ENCODE data around the gene ITK.

DNA sequence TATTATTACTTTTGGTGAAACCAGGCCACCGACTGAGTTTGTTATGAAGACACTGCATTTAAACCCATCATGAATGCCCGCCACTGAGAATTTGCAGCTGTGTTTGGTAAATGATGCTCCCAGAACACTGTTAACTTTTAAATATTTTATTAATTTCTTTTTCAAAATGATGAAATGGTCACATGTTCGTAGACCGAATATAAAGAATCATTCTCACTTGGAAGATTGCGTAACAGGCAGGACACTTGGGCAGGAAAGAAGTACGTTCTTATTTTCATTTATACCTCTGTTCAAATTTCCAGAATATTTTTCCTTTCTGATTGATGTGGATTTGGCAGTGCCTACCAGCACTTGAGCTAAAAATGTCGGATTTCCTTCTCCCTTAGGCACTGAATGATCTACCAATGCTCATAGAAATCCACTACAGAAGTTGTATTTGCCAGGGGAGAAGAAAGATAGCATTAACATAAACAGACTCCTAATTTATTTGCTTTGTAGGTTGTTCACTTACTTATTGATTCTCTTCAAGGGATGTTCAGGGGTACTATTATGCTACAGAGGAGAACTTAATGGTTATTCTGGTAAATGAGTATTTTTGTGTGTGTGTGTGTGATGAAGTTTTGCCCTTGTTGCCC, 99.1 kb downstream of the ITK start:
- TF ChIP-seq, protein P1, sequence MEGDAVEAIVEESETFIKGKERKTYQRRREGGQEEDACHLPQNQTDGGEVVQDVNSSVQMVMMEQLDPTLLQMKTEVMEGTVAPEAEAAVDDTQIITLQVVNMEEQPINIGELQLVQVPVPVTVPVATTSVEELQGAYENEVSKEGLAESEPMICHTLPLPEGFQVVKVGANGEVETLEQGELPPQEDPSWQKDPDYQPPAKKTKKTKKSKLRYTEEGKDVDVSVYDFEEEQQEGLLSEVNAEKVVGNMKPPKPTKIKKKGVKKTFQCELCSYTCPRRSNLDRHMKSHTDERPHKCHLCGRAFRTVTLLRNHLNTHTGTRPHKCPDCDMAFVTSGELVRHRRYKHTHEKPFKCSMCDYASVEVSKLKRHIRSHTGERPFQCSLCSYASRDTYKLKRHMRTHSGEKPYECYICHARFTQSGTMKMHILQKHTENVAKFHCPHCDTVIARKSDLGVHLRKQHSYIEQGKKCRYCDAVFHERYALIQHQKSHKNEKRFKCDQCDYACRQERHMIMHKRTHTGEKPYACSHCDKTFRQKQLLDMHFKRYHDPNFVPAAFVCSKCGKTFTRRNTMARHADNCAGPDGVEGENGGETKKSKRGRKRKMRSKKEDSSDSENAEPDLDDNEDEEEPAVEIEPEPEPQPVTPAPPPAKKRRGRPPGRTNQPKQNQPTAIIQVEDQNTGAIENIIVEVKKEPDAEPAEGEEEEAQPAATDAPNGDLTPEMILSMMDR (IDR thresholded peaks at IDR 0.05; ENCODE audit: borderline replicate concordance, extremely low read depth, low read length, poor library complexity, severe bottlenecking) = no peak
- no peak for TF ChIP-seq EZH2 (IDR thresholded peaks at IDR 0.05; ENCODE audit: borderline replicate concordance, low read depth, low read length, severe bottlenecking)

All from DND-41 (cell line).